Middle frontal gyrus (tissue), 1 donor: ENCODE data around the gene PRKCA.

ENCODE experiments used
- DNase-seq: peaks from one replicate; pipeline ENCODE4 v3.0.0-alpha.2; 2015; ENCODE audit warnings: low spot score; ENCODE audit errors: extremely low spot score

The PRKCA gene

DNA sequence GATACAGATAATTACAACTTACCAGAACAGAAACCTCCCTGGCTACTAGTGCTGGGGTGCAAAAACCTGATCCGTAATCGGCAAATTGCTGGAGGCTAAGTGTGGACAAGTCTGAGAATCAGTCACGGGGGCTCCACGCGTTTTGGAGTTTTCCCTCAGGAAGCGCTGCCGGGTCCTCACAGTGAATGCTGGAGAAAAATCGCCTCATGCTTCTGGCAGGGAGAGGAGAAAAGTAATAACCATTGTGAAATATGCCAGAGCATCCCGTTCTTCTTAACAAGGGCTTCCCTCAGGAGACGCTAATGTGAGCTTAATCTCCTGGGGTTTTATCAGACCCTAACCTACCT is 453.5 kb downstream of the PRKCA start:
- no peak for DNase-seq

DNA sequence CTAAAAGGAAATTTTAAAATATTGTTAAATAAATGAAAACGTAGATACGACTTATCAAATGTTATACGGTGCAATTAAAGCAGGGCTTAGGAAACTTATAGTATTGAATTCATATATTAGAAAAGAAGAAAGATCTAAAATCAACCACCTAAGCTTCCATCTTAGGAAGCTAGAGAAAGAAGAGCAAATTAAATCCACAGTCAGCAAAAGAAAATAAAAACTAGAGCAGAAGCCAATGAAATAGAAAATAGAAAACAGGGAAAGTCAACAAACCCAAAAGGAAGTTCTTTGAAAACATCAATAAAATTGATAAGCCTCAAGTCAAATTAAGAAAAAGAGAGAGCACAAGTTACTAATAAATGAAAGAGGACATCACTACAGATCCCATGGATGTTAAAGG is 457.9 kb downstream of the PRKCA start:
- DNase-seq = no peak

DNA sequence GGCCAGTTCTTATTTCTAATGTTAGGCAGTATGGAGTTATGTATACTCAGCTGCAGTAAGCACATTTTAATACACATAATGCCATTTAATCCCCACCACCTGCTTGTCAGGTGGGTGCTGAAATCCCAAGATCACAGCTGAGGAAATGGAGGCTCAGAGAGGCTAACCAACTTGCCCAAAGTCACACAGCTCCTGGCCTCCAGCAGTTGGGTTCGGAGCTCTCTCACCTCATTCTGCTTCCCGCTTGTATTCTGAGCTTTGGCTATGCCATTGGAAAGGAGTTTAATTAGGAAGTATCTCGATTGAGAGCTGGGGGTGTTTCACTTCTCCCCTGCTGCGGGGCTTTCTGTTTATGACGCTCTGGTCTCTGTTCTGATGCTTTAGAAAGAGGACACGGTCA is 459.9 kb downstream of the PRKCA start:
- DNase-seq = no peak

DNA sequence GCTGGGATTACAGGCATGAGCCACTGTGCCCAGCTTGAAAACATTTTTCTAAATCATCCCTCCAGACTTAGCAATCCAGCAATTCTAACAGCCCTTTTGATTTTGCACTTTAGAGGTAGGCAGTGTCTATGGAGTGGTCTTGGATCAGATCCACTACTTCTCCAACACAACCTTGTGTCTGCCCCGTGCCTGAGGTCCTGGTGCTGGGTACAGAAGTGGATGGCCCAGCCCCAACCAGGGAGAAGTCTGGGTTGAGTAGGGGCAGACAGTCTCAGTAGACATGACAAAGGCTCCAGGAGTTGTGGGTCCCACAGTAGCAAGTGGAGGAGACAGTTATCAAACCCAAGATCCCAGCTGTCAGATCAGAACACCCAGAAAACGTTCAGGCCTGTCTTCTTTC is 460.6 kb downstream of the PRKCA start:
- no peak for DNase-seq

DNA sequence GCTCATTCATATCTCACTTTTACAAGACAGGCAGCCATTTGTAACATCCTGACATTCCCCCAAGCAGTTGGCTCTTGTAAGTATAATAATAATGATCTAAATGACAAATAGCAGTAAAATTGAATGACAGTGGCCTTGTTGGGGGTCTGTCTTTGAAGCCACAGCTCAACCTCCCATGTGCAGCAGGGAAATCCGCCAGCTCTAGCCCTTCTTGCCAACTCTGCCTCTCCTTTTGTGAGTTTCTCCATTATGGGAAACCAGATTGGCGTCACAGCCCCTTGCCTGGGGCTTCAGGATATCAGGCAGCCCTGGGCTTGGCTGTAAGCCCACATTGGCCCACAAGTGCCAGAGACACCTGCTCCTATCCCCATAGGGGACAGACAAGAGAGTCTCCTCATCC is 462.1 kb downstream of the PRKCA start:
- no peak for DNase-seq

DNA sequence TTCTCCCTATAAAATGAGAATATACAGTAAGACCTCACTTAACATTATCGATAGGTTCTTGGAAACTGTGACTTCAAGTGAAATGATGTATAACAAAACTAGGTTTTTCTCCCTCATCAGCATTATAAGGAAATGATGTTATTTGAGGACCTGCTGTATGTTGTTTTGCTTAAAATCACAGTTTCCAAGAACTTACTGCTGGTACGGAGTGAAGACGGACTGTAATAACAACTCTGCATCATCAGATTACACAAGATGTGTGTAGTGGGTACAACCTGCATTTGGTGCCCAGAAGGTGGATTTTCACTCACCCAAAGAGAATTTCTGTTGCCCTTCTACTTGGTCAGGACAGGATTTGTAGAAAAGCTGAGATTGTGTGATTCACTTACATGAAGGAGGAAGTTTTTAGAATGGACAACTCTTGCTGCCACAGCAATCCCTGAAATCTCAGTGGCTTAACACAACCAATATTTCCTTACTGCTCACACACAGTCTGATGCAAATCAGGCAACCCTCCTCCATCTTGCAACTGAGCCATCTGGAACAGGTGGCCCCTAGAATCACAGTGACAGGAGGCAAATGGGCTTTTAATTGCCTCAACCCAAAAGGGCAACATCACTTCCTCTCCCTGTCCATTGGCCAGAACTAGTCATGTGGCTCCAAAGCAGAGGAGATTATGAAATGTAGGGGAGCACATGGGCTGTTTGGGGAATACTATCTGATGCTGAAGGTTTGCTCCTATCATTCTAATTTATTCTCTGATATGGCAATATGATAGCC is 464.9 kb downstream of the PRKCA start:
- DNase-seq = no peak

DNA sequence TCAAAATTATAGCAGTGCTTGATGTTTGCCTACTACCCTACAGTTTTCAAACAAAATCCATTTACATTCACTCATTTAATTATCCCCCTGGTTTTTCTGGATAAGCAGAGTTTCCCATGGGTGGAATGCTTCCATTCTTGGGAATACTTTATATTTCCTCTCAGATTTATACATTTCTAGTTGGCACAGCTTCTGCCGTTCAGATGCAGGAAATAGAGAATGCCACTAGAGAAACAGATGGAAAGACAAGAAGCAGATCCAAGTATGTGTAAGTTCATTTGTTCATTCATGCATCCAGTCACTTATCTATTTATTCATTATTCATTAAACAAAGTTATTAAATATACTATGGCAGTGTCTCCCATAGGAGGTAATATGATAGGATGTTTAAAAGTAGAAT is 467.5 kb downstream of the PRKCA start:
- DNase-seq = no peak

DNA sequence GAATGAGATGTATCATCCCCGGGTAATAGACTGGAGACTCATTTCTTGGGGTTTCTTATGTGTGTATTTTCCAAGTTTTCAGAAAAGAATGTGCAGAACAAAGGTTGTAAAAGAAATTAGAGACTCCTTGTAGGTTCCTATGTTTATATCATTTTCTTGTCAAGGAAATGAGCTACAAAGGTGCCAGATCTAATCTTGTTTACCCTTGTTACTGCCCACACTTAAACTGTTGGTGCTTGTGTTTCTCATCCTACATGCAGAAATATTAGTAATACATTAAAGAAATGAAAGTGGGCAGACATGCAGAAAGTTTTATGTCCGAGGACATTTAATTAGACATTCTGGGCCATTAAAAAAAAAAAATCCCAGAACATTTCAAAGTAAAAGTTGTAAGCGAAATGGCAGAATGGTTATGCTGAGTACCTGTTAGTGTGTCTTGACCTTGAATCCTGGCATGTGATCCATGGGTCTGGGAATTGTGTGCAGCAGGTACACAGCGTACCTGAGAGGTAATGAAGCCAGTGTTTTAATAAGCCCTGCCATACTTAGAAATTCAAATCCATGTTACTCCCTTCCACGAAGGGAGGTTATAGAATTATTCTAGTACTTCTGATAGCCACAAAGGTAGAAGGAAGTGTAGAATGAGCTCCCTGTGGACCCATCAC is 469.9 kb downstream of the PRKCA start:
- no peak for DNase-seq

DNA sequence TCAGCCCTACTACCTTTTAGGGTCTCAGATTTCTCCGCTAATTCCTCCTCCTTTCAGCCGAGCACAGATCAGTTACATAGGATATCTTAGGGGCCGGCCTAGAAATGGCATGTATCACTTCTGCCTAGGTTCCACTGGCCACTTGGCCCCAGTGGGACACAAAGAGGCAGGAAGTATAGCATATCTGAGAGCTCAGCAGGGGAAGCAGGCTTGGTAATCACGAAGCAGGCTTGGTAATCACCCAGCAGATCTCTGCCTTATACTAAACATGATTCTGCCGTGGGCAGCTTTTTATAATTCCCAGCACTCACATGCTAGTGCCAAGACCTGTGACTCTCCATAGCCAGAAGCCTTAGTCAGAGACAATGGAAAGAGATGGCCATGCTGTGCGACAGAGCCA is 472.9 kb downstream of the PRKCA start:
- DNase-seq = no peak

DNA sequence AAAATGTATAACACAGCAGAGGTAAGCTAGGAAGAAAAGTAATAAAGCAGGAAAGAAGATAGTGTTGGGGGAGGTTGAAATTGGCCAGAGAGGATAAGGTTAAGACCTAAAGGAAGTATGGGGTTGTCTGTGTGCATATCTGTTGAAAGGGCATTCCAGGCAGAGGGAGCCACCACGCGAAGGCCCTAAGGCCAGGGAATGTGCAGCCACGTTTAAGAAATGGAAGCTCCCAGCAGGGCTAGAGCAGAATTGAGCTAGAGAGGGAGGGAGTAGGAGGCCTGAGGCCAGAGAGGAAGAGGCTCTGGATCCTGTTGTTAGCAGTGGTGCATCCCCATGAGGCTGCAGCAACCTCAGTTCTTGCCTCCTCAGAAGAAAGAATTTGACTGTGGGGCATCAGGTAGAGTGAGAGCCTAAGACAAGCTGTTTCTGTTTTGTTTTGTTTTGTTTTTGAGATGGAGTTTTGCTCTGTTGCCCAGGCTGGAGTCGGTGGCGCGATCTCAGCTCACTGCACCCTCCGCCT is 473.5 kb downstream of the PRKCA start:
- no peak for DNase-seq

DNA sequence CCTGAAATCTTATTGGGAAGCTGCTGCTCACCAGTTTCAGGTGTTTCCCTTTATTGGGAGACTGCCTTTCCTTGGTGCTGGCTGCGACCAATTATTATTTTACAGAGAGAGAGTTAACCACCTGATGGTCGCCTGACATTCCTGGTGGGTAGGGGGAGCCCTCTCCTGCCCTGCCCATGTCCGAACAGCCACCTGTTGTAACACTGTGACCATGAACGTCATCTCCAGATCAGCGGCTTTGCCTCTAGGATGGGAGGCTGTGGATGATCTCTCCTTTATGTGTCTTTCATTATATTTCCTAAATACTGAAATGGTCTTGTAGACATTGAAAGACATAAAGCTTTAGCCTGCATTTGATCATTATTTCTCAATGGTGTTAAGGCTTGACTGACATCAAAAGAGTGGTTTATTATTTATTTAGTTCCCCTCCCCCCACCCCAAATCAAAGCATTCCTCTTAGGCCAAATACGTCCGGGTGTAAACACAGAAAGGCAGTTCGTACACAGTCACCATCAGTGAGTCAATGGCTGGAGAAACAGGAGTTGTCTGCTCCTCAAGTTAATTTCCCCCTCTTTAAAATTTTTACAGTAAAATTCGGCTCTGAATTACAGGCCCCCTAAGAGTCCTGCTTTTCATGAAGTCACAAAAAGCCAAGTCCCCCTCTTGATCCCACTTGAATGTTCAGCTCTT is 474.7 kb downstream of the PRKCA start:
- DNase-seq = no peak

DNA sequence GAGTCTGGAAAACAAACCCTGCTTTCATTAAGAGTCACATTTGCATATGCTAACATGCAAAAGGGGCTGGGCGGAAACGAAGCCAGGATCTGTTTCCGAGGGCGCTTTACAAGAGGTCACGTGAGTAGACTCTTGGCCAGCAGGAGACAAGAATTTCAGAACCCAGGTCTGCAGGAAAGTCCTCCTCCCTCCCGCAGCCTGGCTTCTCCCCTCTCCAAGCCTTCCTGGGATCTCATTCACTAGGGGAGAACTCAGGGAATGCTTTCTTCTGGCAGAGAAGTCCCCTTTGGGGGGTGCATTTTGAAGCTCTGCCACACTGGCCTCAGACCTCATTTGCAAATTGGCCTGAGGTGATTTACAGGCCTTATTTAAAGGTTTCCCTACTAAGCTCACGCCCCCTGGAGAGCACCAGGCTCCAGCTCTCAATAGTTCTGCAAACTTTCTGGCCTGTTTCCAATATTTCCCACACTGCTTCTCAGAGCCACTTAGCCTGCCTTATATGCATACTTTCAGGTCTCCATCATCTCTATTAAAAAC is 475.3 kb downstream of the PRKCA start:
- DNase-seq = no peak

DNA sequence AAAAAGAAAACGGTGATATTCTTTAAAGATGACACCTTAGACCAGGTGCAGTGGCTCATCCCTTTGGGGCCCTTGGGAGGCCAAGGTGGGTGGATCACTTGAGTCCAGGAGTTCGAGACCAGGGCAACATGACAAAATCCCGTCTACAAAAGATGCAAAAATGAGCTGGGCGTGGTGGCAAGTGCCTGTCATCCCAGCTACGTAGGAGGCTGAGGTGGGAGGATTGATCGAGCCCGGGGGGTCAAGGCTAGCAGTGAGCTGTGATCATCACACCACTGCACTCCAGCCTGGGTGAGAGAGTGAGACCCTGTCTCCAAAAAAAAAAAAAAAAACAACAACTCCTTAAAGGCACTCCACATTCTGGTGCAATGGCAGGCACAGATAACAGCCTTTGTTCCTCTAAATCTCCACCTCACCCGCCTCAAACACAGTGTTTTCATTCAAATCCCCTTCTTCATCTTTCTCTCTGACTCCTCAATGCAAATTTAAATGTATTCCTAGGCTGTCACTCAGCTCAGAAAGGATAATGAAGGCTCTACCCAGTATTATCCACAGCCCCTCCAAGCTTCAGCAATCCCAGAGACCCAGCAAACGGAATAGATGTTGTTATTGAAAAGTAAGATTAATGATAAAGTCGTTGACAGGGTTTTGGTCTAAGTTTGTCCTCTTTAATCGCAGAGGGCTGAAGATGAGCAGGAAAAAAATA is 476.3 kb downstream of the PRKCA start:
- no peak for DNase-seq

DNA sequence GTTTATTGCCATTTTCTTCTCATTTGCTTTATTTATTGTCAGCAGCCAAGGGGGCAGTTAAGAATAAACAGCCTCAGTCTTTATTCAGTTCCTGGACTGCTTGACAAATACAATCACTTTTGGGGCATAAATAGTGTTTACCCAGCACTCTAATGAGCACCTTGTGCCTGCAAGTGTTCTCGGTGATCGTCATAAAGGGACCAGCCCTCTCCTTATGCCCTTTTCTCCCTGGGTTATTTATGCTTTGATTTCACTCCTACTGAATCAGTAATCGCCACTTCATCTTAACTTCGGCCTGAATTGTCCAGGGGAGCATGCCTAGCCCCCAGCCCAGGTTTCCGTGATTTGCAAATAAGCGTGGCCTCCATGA is 476.8 kb downstream of the PRKCA start:
- no peak for DNase-seq

DNA sequence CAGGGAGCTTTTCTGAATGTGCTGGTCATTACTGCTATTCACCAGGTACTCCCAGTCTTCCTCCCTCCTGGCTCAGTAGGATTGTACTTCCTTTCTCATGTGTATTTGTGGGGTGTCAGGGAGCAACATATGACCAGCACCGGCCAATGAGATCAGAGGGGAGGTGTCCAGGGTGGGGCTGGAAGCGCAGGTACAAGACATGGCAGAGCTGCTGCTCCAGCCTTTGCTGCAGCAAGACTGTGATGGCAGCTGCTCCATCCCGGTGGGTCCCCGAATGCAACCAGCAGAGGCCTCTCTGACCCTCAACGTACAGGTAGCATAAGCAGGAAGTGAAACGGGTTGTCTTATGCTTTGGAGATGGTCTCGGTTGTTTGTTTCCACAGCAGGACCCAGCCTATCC is 478.7 kb downstream of the PRKCA start:
- DNase-seq = no peak

DNA sequence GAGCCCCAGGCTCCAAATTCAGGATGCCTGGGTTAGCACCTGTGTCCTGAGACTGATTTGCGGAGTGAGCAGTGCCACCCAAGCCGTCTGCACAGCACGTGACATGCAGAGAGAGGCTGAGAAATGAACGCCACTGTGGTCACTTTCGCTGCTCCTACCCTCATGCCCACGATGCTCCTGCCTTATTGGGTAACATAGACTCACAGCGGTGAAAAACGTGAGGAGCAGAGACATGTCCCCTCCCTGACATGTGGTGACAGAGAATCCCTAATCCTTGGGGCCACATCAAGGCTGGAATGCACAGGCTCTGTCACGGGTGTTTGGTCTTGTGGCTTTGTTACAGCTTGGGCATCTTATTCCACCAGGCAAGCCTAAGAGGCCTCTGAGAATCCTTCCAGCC is 480.4 kb downstream of the PRKCA start:
- DNase-seq = no peak

DNA sequence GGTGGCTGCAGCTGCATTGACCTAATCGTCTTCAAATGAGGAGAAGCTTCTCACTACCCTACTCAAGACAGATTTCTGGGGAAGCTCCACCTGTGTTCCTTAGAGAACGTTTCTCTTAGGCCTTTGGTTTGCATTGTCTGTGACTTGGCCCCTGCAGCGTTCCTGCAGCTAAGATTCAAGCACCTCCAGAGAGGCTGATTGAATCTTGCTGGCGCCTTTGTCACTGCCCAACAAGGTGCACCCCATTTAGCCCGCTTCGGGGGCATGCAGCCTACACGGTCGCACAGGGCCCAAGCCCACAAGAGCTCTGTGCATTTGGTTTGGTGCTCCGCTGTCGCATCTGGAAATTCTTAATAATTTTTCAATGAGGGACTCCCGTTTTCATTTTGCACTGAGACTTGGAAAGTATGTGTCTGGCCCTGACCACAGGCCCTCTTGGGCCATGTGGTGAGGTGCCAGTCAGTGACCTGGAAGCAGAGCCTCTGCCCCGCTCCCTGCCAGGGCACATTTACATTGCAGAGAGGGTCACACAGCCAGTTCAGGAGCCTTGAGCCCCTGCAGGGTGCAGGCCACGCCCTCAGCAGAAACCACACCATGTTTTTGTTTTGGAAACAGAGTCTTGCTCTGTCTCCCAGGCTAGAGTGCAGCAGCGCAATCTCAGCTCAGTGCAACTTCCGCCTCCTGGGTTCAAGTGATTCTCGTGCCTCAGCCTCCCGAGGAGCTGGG is 481.4 kb downstream of the PRKCA start:
- no peak for DNase-seq

DNA sequence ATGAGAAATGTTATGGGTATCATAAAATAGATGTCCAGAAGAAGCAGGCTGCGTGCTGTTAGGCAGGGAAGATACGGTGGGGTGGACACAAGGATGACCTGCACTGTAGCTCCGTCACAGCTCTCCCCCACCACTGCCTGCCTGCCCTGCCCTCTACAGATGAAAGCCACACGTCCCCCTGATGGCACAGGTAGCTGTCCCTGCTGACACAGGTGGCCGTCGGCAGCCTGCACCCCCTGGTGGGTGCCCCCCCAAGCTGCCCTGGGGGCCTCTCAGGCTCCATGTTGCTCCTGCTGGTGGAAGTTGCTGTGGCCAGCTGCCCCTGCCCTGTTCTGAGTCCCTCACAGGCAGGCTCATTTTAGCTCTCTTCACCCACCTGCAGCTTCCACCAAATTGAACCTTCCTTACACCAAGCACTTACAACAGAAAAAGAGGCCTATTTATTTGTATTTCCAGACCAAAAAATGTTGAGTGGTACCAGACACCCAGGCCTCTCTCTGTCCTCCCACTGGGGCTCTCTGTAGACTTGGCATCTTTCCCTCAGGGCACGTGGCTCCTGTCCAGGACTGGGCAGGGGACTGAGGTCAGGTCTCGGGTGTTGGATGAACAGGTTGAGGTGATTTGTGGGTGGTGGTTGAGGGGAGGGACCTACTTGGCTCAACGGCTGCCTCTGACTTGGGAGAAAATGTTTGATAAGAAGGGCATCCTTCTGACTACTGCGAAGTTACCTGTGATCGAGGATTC is 482.4 kb downstream of the PRKCA start:
- DNase-seq = no peak

DNA sequence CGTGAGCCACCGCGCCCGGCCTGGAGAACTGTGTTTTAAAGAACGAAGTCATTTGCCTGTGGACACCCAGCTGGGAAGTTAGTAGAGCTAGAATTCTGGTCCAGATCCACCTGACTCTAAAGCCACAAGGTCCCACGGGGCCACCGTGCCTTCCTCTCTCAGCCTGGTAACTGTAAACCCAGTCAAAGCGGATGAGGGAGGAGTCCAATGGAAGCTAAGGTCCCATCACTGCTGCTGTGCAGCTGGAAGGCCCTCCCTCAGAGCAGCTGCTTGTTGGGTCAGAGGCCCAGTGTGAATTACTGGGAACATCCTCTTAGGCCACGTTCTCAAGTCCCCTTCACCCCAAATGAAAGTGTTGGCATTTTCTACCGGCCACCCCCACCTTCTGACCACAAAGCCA is 483.7 kb downstream of the PRKCA start:
- no peak for DNase-seq

DNA sequence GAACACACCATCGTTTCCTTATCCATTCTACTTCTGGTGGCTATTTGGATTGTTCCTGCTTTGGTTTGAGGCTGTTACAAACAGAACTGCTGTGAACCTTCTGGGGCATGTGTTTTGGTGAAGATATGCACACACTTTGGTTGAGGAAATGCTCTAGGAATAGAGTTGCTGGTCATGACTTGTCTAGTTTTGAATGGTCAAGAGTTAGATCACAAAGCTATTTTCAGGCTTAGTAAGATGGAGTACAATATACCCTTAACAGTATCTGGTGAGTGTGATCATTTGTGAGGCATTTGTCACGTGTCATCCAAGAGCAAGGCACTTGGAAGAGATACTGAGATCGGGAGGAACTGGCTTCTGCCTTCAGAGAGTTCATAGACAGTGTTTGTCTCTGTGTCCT is 485.5 kb downstream of the PRKCA start:
- DNase-seq = no peak
